Measurements from ENCODE around the gene PLEKHG4B.

PLEKHG4B gene

DNA sequence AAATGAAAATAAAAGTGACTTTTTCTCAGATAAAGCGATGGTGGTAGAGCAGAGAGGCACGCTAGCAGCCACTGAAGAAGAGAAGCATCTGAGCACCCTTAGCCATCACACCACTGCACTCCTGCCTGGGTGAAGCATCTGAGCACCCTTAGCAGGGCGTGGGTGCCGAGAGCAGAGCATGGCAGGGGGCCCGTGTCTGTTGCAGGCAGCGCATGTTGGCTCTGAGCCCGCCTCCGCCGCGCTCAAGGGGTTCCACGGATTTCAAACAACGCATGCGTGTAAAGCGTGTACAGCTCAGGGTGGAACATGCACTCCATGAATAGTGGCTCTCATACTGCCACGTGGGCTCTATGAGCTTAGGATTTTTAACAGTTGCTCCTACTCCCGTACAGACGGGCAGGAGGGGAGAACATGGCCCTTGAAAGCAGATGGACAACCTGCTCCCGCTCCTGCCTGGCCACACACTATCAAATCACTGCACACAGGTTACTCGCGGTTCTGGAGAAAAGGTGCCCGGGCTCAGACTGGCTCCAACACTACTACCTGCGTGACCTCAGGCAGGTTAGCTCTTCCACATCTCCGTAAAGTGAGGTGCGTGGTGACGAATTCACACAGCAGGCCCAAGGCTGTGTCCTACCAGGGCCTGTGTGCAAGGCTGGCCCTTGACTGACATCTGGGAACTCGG, 111.4 kb downstream of the PLEKHG4B start:
- no peaks in the 10 kb centered on the region for H3K9me3 ChIP-seq
- TF ChIP-seq, protein P1, sequence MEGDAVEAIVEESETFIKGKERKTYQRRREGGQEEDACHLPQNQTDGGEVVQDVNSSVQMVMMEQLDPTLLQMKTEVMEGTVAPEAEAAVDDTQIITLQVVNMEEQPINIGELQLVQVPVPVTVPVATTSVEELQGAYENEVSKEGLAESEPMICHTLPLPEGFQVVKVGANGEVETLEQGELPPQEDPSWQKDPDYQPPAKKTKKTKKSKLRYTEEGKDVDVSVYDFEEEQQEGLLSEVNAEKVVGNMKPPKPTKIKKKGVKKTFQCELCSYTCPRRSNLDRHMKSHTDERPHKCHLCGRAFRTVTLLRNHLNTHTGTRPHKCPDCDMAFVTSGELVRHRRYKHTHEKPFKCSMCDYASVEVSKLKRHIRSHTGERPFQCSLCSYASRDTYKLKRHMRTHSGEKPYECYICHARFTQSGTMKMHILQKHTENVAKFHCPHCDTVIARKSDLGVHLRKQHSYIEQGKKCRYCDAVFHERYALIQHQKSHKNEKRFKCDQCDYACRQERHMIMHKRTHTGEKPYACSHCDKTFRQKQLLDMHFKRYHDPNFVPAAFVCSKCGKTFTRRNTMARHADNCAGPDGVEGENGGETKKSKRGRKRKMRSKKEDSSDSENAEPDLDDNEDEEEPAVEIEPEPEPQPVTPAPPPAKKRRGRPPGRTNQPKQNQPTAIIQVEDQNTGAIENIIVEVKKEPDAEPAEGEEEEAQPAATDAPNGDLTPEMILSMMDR (IDR thresholded peaks at IDR 0.05; ENCODE audit: low read depth, low read length): no peak
- no peaks in the 10 kb centered on the region for H3K4me1 ChIP-seq
- no peak for DNase-seq
- H3K27me3 ChIP-seq: no peaks in the 10 kb centered on the region
- peaks cover 23% of the 10 kb centered on the region for H3K36me3 ChIP-seq
- no peak overlapping the region for H3K4me3 ChIP-seq (ENCODE audit: low read depth, low read length)

DNA sequence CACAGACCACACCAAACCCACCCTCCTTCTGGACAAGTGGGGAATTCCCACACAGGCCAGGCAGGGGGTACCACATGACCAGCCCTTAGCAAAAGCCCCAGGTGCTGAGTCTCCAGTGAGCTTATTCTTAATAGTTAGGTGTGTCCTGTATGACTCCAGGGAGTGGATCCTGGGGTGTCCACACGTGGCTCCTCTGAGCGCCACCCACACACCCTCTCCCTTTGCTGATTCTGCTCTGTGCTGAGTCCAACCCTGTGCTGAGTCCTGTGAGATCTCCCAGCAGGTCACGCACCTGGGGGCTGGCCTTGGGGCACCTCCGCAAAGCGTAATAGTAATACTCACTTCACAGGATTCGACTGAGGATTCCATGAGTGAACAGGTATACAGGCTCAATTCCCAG, 112.0 kb downstream of the PLEKHG4B start:
- no peaks in the 10 kb centered on the region for H3K9me3 ChIP-seq
- H3K4me3 ChIP-seq (ENCODE audit: low read depth, low read length): no peak overlapping the region
- TF ChIP-seq, protein P1 (IDR thresholded peaks at IDR 0.05; ENCODE audit: low read depth, low read length): no peak
- H3K4me1 ChIP-seq: no peaks in the 10 kb centered on the region
- DNase-seq: no peak
- H3K36me3 ChIP-seq: peaks cover 23% of the 10 kb centered on the region
- H3K27me3 ChIP-seq: no peaks in the 10 kb centered on the region

DNA sequence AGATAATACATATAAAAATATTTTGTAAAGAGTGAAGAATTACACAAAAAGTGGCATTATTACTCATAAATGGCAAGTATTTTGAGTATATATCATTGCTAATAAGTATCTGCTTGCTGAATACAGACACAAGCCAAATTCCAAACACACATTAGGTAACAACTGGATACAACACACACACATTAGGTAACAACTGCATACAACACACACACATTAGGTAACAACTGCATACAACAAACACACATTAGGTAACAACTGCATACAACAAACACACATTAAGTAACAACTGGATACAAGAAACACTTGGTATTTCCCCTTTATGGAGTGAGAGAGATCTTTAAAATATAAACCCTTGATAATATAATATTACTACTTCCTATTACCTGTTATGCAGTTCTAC, 112.5 kb downstream of the PLEKHG4B start:
- Histone ChIP-seq H3K27me3 (no peaks in the 10 kb centered on the region), H3K36me3 (peaks cover 23% of the 10 kb centered on the region), H3K4me3 (ENCODE audit: low read depth, low read length) (no peak overlapping the region), H3K9me3 (no peaks in the 10 kb centered on the region), H3K4me1 (no peaks in the 10 kb centered on the region)
- no peak for DNase-seq
- TF ChIP-seq, protein P1 (IDR thresholded peaks at IDR 0.05; ENCODE audit: low read depth, low read length): no peak

DNA sequence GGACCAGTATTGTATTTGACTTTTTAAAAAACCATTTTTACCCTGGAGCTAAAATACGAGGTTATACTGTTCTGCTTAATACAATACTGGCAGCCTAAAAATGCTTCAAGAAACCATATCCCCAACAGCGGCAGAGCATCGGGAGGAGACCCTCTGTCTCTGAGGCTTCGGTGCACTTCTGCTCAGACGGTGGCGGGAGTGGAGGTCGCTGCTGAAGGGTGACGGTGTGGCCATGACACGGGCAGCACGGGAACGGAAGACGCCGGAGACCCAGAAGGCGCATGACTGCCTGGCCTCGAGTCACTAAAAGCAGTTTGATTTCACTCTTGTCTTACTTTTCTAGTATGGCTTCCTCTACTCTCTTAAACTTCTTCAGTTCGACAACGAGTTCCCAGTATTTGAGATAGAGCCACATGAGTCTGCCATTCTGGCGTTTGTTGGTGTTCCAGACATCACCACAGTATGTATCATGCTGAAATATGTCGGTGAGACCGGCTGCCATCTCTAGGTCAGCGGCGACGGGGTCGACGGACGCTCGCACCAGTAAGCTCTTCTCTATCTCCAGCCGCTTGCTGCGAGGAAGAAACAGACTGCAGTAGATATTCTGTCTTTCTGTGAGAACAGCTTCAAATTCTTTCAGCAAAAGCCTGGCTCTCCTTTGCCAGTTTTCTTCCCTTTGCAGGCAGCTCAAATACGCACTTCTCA, 113.2 kb downstream of the PLEKHG4B start:
- Histone ChIP-seq H3K4me1 (no peaks in the 10 kb centered on the region), H3K9me3 (no peaks in the 10 kb centered on the region), H3K27me3 (no peaks in the 10 kb centered on the region), H3K4me3 (ENCODE audit: low read depth, low read length) (no peak overlapping the region), H3K36me3 (peaks cover 23% of the 10 kb centered on the region)
- TF ChIP-seq, protein P1 (IDR thresholded peaks at IDR 0.05; ENCODE audit: low read depth, low read length): no peak
- DNase-seq: no peak

DNA sequence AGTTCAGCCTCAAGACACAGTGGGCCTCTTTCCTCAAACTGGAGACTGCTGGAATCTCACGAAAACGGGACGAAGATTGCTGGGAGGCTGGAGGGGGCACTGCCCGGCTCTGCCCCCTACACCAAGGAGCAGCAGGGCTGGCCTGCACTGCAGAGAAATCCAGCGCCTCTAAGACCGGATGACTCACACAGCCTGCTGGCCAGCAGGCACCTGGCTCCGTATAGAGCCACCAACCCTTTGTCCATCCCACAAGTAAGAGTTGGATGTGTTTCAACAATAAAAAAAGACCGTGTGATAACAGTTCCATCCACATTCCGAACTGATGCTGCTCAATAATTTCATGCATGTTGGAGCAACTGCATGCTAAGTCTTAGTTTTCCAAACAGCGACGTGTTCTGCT, 114.4 kb downstream of the PLEKHG4B start:
- no peak for DNase-seq
- H3K36me3 ChIP-seq: peaks cover 23% of the 10 kb centered on the region
- TF ChIP-seq, protein P1 (IDR thresholded peaks at IDR 0.05; ENCODE audit: low read depth, low read length): no peak
- no peak overlapping the region for H3K4me3 ChIP-seq (ENCODE audit: low read depth, low read length)
- no peaks in the 10 kb centered on the region for H3K27me3 ChIP-seq
- H3K9me3 ChIP-seq: no peaks in the 10 kb centered on the region
- H3K4me1 ChIP-seq: no peaks in the 10 kb centered on the region

DNA sequence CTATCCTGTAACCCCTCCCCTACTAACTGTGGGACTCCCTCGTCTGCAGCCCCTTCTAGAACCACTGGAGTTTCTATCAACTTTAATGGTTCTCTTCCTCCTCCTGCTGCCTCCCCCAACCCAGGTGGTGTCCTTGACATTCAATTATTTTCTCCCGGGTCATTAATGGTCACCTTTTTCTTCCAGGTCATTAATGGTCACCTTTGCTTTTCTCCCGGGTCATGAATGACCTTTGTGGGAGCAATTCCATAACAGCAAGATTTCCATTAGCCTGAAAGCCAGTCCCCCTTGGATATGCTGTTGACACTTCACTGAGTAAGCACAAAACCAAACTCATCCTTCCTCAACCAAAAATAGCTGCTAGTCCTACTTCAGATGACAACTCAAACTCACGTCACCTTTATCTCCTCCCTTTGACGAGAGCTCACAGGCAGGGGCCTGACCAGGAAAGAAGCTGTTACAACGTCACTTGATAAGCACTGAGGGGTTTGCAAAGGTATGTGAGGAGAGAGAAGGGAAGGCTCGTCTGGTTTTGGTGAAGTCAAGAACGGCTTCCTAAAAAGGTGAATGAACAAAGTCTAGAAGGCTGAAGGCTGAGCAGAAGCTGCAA, 115.1 kb downstream of the PLEKHG4B start:
- DNase-seq: no peak

More for the DNA sequence above, 115.1 kb downstream of the PLEKHG4B start:
- H3K36me3 ChIP-seq: peaks cover 23% of the 10 kb centered on the region
- no peaks in the 10 kb centered on the region for H3K9me3 ChIP-seq
- H3K4me1 ChIP-seq: no peaks in the 10 kb centered on the region
- H3K4me3 ChIP-seq (ENCODE audit: low read depth, low read length): no peak overlapping the region
- H3K27me3 ChIP-seq: no peaks in the 10 kb centered on the region
- TF ChIP-seq, protein P1 (IDR thresholded peaks at IDR 0.05; ENCODE audit: low read depth, low read length): no peak
